Transverse colon (tissue), 4 donors: ENCODE measurements around the gene CEP192. TPM values are rescaled to one million over a fixed set of nuclear protein-coding genes. Genes with fewer than 3 reads are reported as not detected.
"Not testable (repeated sequence)": the region's sequence is repeated elsewhere in the genome, so short reads cannot be mapped to it uniquely, and the experiment has no call there.

Experiments
- DNase-seq: peaks from one replicate; pipeline ENCODE4 v3.0.0-alpha.2; 2019
- H3K27ac ChIP-seq, 4 donors: fragments of 200-600 bp; sonication (generic); 2 replicates each; pipeline ENCODE4 v1.5.1; 2016 to 2018; ENCODE audit warnings: inconsistent platforms in 4 of 4
- H3K27me3 ChIP-seq: fragments of 200-600 bp; sonication (generic); 2 replicates; pipeline ENCODE4 v1.5.1; 2017; ENCODE audit warnings: inconsistent platforms
- H3K36me3 ChIP-seq, 4 donors: fragments of 200-600 bp; sonication (generic); 2 replicates each; pipeline ENCODE4 v1.5.1; 2017 to 2019; ENCODE audit warnings: inconsistent platforms in 4 of 4
- H3K4me1 ChIP-seq, 4 donors: fragments of 200-600 bp; sonication (generic); 2 replicates each; pipeline ENCODE4 v1.5.1; 2017 to 2020; ENCODE audit warnings: inconsistent platforms in 4 of 4
- H3K4me3 ChIP-seq, 4 donors: fragments of 200-600 bp; sonication (generic); 1 replicate in 1 of 4; 2 replicates in 3 of 4; pipeline versions ENCODE4 v1.5.1 to v1.6.1; 2017 to 2019; ENCODE audit warnings: inconsistent platforms in 4 of 4
- H3K9me3 ChIP-seq, 2 donors: fragments of 200-600 bp; sonication (generic); 2 replicates each; pipeline ENCODE4 v1.5.1; 2017 to 2019; ENCODE audit warnings: inconsistent platforms in 2 of 2
- CTCF ChIP-seq, 5 experiments: fragments of 200-600 bp in 3 of 5; fragments of 450-650 bp in 2 of 5; sonication (generic) in 3 of 5; IDR thresholded peaks; 1 replicate in 2 of 5; 2 replicates in 3 of 5; pipeline ENCODE4 v1.5.1; 2016 to 2017; ENCODE audit warnings: antibody characterized with exemption in 5 of 5, inconsistent platforms in 3 of 5, mild to moderate bottlenecking in 2 of 5, moderate library complexity in 1 of 5
- EP300 ChIP-seq: sonication (generic); formaldehyde crosslinking; IDR thresholded peaks from one replicate; pipeline ENCODE4 v1.6.1; 2017; ENCODE audit warnings: antibody characterized with exemption, low read depth
- POLR2A ChIP-seq: fragments of 450-650 bp; IDR thresholded peaks from one replicate; pipeline ENCODE4 v1.6.1; 2016; ENCODE audit warnings: antibody characterized with exemption, mild to moderate bottlenecking, moderate library complexity
- POLR2AphosphoS5 ChIP-seq, 3 donors: sonication (generic); formaldehyde crosslinking; IDR thresholded peaks; one replicate each; pipeline ENCODE4 v1.6.1; 2016; ENCODE audit warnings: antibody characterized with exemption in 3 of 3
- WGBS, 2 donors: methylation state at CpG; one replicate each; pipeline ENCODE4 v1.1.5; 2018; ENCODE audit warnings: low coverage in 1 of 2; 5-methylcytosine and 5-hydroxymethylcytosine counted together
- in situ Hi-C, 4 donors: fragments of 200-750 bp; cut with MboI; loops; one replicate each; pipeline versions ENCODE4 v1.15.0 to v1.15.1; 2017; ENCODE audit warnings: low sequenced_read_pairs in 3 of 4, low pct_ligation_motif_present in 1 of 4, low pct_unique_long_range_greater_than_20kb in 1 of 4
- intact Hi-C: fragments of 100-400 bp; cut with DNase I; formaldehyde crosslinking; loops from one replicate; pipeline ENCODE4 v1.15.1; 2023; ENCODE audit warnings: low total_unique reads
- total RNA-seq, 4 donors: library from RNA; depleted of rRNA; stranded (reverse); fragments of >200 nt; gene quantifications; one replicate each; pipeline ENCODE4 v1.1.0, GENCODE V29; 2016

The CEP192 gene
- total RNA-seq, 4 donors from 2014 or later: 21.3 to 40.0 (median 34.1) TPM

GRCh38 chr18:13096719-13097118, 105.6 kb downstream of the CEP192 start:
- no peak for DNase-seq
- in situ Hi-C loops: loop anchor here in 1 of 4 donors (10.0 kb wide), 1 partner anchor 62 kb away; no protein-coding TSS in a partner anchor
- Histone ChIP-seq H3K27me3 (no peaks in the 10 kb centered on the region), H3K27ac (no peak overlapping the region), H3K4me1 (no peaks in the 10 kb centered on the region), H3K9me3 (no peaks in the 10 kb centered on the region), H3K4me3 (no peak overlapping the region), H3K36me3 (peaks cover 0 to 66% (median 20%) of the 10 kb centered on the region in 4 donors)
- TF ChIP-seq CTCF (IDR thresholded peaks at IDR 0.05) (no peak), POLR2AphosphoS5 (IDR thresholded peaks at IDR 0.05) (no peak), POLR2A (no peak), EP300 (no peak)
- 80 to 97% methylated on average over 1 to 3 of the region's 3 CpGs for WGBS, 2 donors
- intact Hi-C loops: no loop called here

GRCh38 chr18:13098104-13098503, 106.9 kb downstream of the CEP192 start:
- H3K27ac ChIP-seq, intact Hi-C loops, H3K9me3 ChIP-seq, H3K27me3 ChIP-seq, H3K4me3 ChIP-seq, DNase-seq, H3K4me1 ChIP-seq: not testable (repeated sequence)
- H3K36me3 ChIP-seq: peaks cover 0 to 65% (median 23%) of the 10 kb centered on the region in 4 donors
- 97% methylated on average over 25 of the region's 26 CpGs; no CpG with 5 or more reads in 1 of the 2 donors for WGBS, 2 donors
- in situ Hi-C loops: loop anchor here in 1 of 4 donors (10.0 kb wide), 1 partner anchor 63 kb away; no protein-coding TSS in a partner anchor

GRCh38 chr18:13099113-13099512, 108.0 kb downstream of the CEP192 start:
- WGBS, 2 donors: 97% methylated on average over 10 of the region's 10 CpGs; no CpG with 5 or more reads in 1 of the 2 donors
- no peaks in the 10 kb centered on the region for H3K9me3 ChIP-seq

GRCh38 chr18:13100942-13101658, 109.9 kb downstream of the CEP192 start:
- no peak for DNase-seq
- intact Hi-C loops (no loop called here), in situ Hi-C loops (loop anchor here in 2 of 4 donors (10.0 to 25.0 kb wide), 2 partner anchors 64 to 536 kb away; no protein-coding TSS in a partner anchor)
- Histone ChIP-seq H3K36me3 (peaks cover 0 to 56% (median 26%) of the 10 kb centered on the region in 4 donors), H3K27me3 (no peaks in the 10 kb centered on the region), H3K27ac (no peak overlapping the region), H3K4me3 (no peak overlapping the region), H3K9me3 (no peaks in the 10 kb centered on the region), H3K4me1 (no peaks in the 10 kb centered on the region)
- TF ChIP-seq CTCF (IDR thresholded peaks at IDR 0.05) (no peak), EP300 (no peak), POLR2AphosphoS5 (IDR thresholded peaks at IDR 0.05) (no peak), POLR2A (no peak)
- 94 to 100% methylated on average over 2 to 14 of the region's 14 CpGs for WGBS, 2 donors

More at GRCh38 chr18:13099113-13099512, 108.0 kb downstream of the CEP192 start:
- intact Hi-C loops: no loop called here
- no peak for TF ChIP-seq POLR2A
- no peak for TF ChIP-seq POLR2AphosphoS5 (IDR thresholded peaks at IDR 0.05)
- TF ChIP-seq EP300: no peak
- no peak for TF ChIP-seq CTCF (IDR thresholded peaks at IDR 0.05)
- peaks cover 0 to 64% (median 27%) of the 10 kb centered on the region in 4 donors for H3K36me3 ChIP-seq
- in situ Hi-C loops: loop anchor here in 1 of 4 donors (10.0 kb wide), 1 partner anchor 64 kb away; no protein-coding TSS in a partner anchor
- no peak overlapping the region for H3K4me3 ChIP-seq
- H3K27me3 ChIP-seq: no peaks in the 10 kb centered on the region
- DNase-seq: no peak
- H3K27ac ChIP-seq: no peak overlapping the region
- no peaks in the 10 kb centered on the region for H3K4me1 ChIP-seq
